Activated CD8-positive, alpha-beta T cell treated with anti-CD3 and anti-CD28 coated beads for 36 hours (primary cell): ENCODE results near the gene PHOX2A. TPM values are rescaled to one million over a fixed set of nuclear protein-coding genes. Genes with fewer than 3 reads are reported as not detected.
"Not testable (repeated sequence)": the region's sequence is repeated elsewhere in the genome, so short reads cannot be mapped to it uniquely, and the experiment has no call there.

Experiments used
- ATAC-seq: fragments of 200-7000 bp; cut with Tn5 transposase; one replicate; pipeline ENCODE4 v1.10.0; 2021; ENCODE audit warnings: mild to moderate bottlenecking, moderate library complexity
- CTCF ChIA-PET: fragments of 350-600 bp; sonication (Branson Sonifier 250); formaldehyde crosslinking; loops from one replicate; lab custom pipeline; 2021; ENCODE audit warnings: antibody characterized with exemption; lab: Charles Lee
- POLR2A ChIA-PET: fragments of 350-600 bp; sonication (Branson Sonifier 250); formaldehyde crosslinking; loops from one replicate; lab custom pipeline; 2021; ENCODE audit warnings: antibody characterized with exemption; lab: Charles Lee
- DNase-seq: peaks from one replicate; pipeline ENCODE4 v3.0.0-alpha.2; 2020
- H3K27ac Mint-ChIP-seq: one replicate; pipeline ENCODE4 v1.8.0; 2021; ENCODE audit warnings: mild to moderate bottlenecking, mixed read lengths
- H3K27me3 Mint-ChIP-seq: one replicate; pipeline ENCODE4 v1.8.0; 2021; ENCODE audit warnings: mixed read lengths
- H3K36me3 Mint-ChIP-seq: one replicate; pipeline ENCODE4 v1.8.0; 2021; ENCODE audit warnings: low read depth, mixed read lengths
- H3K4me1 Mint-ChIP-seq: one replicate; pipeline ENCODE4 v1.8.0; 2021; ENCODE audit warnings: low read depth, mixed read lengths
- H3K4me3 Mint-ChIP-seq: one replicate; pipeline ENCODE4 v1.8.0; 2021; ENCODE audit warnings: mild to moderate bottlenecking, moderate library complexity, mixed read lengths
- H3K9me3 Mint-ChIP-seq: one replicate; pipeline ENCODE4 v1.8.0; 2021; ENCODE audit warnings: mixed read lengths
- intact Hi-C: fragments of 100-400 bp; cut with micrococcal nuclease; formaldehyde crosslinking; loops from one replicate; pipeline ENCODE4 v1.10.0; 2022
- total RNA-seq, 2 experiments: library from RNA; stranded (reverse); gene quantifications; one replicate each; pipeline ENCODE4 v1.2.3, GENCODE V29; 2021
- TF ChIP-seq, protein P1 (sequence below): fragments of 200-600 bp; IDR thresholded peaks from one replicate; pipeline ENCODE4 v1.8.0; 2022; ENCODE audit warnings: antibody characterized with exemption, mild to moderate bottlenecking

PHOX2A gene
- total RNA-seq, 2 experiments from 2014 or later = not detected

DNA sequence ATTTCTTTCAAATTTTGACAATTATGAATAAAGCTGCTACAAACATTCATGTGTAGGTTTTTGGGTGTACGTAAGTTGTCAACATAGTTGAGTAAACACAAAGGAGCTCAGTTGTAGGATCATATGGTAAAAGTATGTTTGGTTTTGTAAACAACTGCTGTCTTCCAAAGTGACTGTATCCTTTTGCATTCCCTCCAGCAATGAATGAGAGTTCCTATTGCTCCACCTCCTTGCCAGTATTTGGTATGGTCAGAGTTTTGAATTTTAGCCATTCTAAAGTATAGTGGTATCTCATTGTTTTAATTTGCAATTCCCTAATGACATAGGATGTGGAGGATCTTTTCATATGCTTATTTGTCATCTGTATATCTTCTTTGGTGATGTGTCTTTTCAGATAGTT, 28.0 kb upstream of the PHOX2A start:
- peaks cover 4% of the 10 kb centered on the region for H3K4me1 Mint-ChIP-seq
- ATAC-seq = no peak
- ChIA-PET CTCF (interaction anchor here (1.7 to 2.0 kb wide), 2 partner anchors 159 to 199 kb away, joined by 6 to 7 read pairs; no protein-coding TSS in a partner anchor), POLR2A (no interaction called here)
- H3K36me3 Mint-ChIP-seq = no peaks in the 10 kb centered on the region
- H3K4me3 Mint-ChIP-seq = no peak overlapping the region
- DNase-seq = no peak
- TF ChIP-seq, protein P1, sequence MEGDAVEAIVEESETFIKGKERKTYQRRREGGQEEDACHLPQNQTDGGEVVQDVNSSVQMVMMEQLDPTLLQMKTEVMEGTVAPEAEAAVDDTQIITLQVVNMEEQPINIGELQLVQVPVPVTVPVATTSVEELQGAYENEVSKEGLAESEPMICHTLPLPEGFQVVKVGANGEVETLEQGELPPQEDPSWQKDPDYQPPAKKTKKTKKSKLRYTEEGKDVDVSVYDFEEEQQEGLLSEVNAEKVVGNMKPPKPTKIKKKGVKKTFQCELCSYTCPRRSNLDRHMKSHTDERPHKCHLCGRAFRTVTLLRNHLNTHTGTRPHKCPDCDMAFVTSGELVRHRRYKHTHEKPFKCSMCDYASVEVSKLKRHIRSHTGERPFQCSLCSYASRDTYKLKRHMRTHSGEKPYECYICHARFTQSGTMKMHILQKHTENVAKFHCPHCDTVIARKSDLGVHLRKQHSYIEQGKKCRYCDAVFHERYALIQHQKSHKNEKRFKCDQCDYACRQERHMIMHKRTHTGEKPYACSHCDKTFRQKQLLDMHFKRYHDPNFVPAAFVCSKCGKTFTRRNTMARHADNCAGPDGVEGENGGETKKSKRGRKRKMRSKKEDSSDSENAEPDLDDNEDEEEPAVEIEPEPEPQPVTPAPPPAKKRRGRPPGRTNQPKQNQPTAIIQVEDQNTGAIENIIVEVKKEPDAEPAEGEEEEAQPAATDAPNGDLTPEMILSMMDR = no peak
- H3K9me3 Mint-ChIP-seq = no peaks in the 10 kb centered on the region
- no peak overlapping the region for H3K27ac Mint-ChIP-seq
- H3K27me3 Mint-ChIP-seq = peaks cover 17% of the 10 kb centered on the region
- intact Hi-C loops = no loop called here

DNA sequence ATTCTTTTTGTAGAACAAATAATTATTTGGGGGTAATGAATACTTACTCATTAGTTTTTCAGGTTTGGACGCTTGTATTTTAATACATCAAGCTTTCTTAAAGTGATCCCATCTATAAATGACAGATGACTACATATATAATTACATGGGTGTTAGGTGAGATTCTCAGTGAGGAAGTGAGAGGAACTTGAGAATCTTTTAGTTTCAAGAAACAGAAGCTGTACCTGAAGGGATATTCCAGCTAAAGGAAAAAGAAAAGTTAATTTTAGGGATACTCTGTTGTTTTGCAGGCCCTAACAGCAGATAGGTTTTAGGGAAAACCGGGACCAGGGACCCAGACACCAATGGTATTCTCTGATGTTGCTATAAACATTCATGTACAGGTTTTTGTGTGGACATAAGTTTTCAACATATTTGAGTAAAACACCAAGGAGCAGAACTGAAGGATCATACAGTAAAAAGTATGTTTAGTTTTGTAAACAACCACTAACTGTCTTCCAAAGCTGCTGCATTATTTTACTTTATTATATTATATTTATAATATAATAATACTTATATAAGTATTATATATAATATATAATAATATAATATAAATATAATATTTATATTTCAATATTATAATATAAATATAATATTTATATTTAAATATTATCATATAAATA, 24.1 kb upstream of the PHOX2A start:
- ChIA-PET POLR2A (no interaction called here), CTCF (interaction anchor here (0.8 to 2.4 kb wide), 6 partner anchors 30 to 177 kb away, joined by 3 to 10 read pairs (median 6); no protein-coding TSS in a partner anchor)
- no peak for ATAC-seq
- TF ChIP-seq, protein P1 = no peak
- Mint-ChIP-seq H3K27me3 (peaks cover 16% of the 10 kb centered on the region), H3K9me3 (no peaks in the 10 kb centered on the region), H3K4me3 (no peak overlapping the region), H3K4me1 (peaks cover 2% of the 10 kb centered on the region), H3K36me3 (no peaks in the 10 kb centered on the region), H3K27ac (no peak overlapping the region)
- DNase-seq = no peak
- intact Hi-C loops = no loop called here

DNA sequence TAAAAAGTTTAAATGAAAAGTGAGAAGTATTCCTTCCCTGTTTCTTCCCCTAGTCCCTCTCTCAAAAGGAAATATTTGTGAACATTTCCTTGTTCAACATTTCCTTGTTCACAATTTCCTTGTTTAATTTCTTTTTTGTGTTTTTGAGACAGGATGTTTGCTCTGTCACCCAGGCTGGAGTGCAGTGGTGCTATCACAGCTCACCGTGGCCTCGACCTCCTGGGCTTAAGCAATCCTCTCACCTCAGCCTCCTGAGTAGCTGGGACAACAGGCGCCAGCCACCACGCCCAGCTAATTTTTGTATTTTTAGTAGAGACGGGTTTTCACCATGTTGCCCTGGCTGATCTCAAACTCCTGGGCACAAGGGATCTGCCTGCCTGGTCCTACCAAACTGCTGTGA, 23.0 kb upstream of the PHOX2A start:
- CTCF ChIA-PET = interaction anchor here (1.5 to 2.4 kb wide), 6 partner anchors 29 to 242 kb away, joined by 4 to 10 read pairs (median 6); no protein-coding TSS in a partner anchor
- intact Hi-C loops, DNase-seq, POLR2A ChIA-PET, H3K4me1 Mint-ChIP-seq, ATAC-seq, H3K9me3 Mint-ChIP-seq, H3K4me3 Mint-ChIP-seq, H3K36me3 Mint-ChIP-seq, H3K27ac Mint-ChIP-seq: not testable (repeated sequence)
- peaks cover 19% of the 10 kb centered on the region for H3K27me3 Mint-ChIP-seq

DNA sequence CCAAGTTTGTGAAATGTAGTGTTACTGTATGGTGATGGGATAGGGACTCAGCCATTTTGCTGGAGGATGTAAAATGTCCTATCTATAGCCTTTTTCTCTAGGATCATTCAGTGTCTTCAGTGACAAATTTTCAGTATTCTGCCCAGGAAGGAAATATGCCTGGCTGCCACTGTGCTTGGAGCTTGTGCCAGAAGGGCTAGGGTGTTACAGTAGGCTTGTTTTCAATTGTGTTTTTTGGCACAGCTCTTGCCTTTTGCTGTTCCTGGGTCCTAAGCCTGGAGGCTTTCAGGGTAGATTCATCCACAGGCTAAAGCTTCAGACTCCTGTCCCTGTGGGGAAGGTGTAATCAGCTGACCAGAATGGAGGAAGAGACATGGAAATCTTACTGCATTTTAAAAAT, 22.0 kb upstream of the PHOX2A start:
- ChIA-PET CTCF (interaction anchor here (1.6 to 2.4 kb wide), 2 partner anchors 122 to 241 kb away, joined by 4 to 10 read pairs; no protein-coding TSS in a partner anchor), POLR2A (interaction anchor here (1.1 kb wide), 1 partner anchor 26 kb away, joined by 3 read pairs; no protein-coding TSS in a partner anchor)
- Mint-ChIP-seq H3K4me1 (peaks cover 2% of the 10 kb centered on the region), H3K4me3 (no peak overlapping the region), H3K9me3 (no peaks in the 10 kb centered on the region), H3K27ac (no peak overlapping the region), H3K36me3 (no peaks in the 10 kb centered on the region), H3K27me3 (peaks cover 16% of the 10 kb centered on the region)
- intact Hi-C loops = no loop called here
- ATAC-seq = no peak
- TF ChIP-seq, protein P1 = no peak
- DNase-seq = no peak

DNA sequence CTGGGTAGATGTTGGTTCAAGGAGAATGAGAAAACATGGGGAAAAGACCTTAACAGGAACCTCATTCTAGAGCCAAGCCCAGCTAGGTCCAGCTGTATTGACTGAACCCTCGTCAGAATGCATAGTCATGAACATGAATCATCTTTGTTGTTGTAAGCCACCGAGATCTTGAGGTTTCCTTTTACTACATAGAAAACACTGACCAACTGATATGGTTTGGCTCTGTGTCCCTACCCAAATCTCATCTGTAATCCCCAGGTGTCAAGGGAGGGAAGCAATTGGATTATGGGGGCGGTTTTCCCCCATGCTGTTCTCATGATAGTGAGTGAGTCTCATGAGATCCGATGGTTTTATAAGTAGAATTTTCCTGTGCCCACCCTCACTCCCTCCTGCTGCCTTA, 19.4 kb upstream of the PHOX2A start:
- Mint-ChIP-seq H3K4me3 (no peak overlapping the region), H3K27ac (no peak overlapping the region), H3K27me3 (peaks cover 13% of the 10 kb centered on the region), H3K9me3 (no peaks in the 10 kb centered on the region), H3K4me1 (no peaks in the 10 kb centered on the region), H3K36me3 (no peaks in the 10 kb centered on the region)
- intact Hi-C loops = no loop called here
- ChIA-PET CTCF (no interaction called here), POLR2A (no interaction called here)
- DNase-seq = no peak
- TF ChIP-seq, protein P1 = no peak
- ATAC-seq = no peak
